KMS-11 (cell line): Measurements from ENCODE around the gene AP2B1.

Experiments used
- H2AFZ ChIP-seq: fragments of 200-600 bp; sonication (generic); 2 replicates; pipeline ENCODE4 v1.6.1; 2016; ENCODE audit warnings: antibody characterized with exemption, mixed run types, low read depth
- H3K27ac ChIP-seq: fragments of 200-600 bp; sonication (generic); 2 replicates; pipeline ENCODE4 v1.6.1; 2016; ENCODE audit warnings: mild to moderate bottlenecking, mixed run types
- H3K27me3 ChIP-seq: fragments of 200-600 bp; sonication (generic); 2 replicates; pipeline ENCODE4 v1.6.1; 2017; ENCODE audit warnings: mild to moderate bottlenecking, low read depth, mixed run types, moderate library complexity; ENCODE audit not compliant: insufficient read depth
- H3K36me3 ChIP-seq: fragments of 200-600 bp; sonication (generic); 2 replicates; pipeline ENCODE4 v1.6.1; 2017; ENCODE audit warnings: mild to moderate bottlenecking, mixed run types; ENCODE audit not compliant: insufficient read depth
- H3K4me1 ChIP-seq: fragments of 200-600 bp; sonication (generic); 2 replicates; pipeline ENCODE4 v1.6.1; 2016; ENCODE audit warnings: mild to moderate bottlenecking, low read depth, mixed run types; ENCODE audit not compliant: poor library complexity, severe bottlenecking
- H3K4me2 ChIP-seq: fragments of 200-600 bp; sonication (generic); 2 replicates; pipeline ENCODE4 v1.7.0; 2016; ENCODE audit warnings: mild to moderate bottlenecking, mixed run types
- H3K4me3 ChIP-seq: fragments of 200-600 bp; sonication (generic); IDR thresholded peaks from 2 replicates; pipeline ENCODE4 v1.6.1; 2017; ENCODE audit warnings: low read depth, low read length, mixed read lengths; ENCODE audit not compliant: insufficient read depth
- H3K79me2 ChIP-seq: fragments of 200-600 bp; sonication (generic); 2 replicates; pipeline ENCODE4 v1.6.1; 2016; ENCODE audit warnings: low read depth, mixed run types; ENCODE audit not compliant: insufficient read depth
- H3K9ac ChIP-seq: fragments of 200-600 bp; sonication (generic); 2 replicates; pipeline ENCODE4 v1.6.1; 2016; ENCODE audit warnings: mild to moderate bottlenecking, mixed run types
- H4K20me1 ChIP-seq: fragments of 200-600 bp; sonication (generic); 2 replicates; pipeline ENCODE4 v1.6.1; 2016; ENCODE audit warnings: mild to moderate bottlenecking, mixed run types; ENCODE audit not compliant: insufficient read depth
- CTCF ChIP-seq: fragments of 200-600 bp; sonication (generic); conservative IDR thresholded peaks from 2 replicates; pipeline ENCODE4 v1.6.1; 2017; ENCODE audit warnings: low read depth, mild to moderate bottlenecking, antibody characterized with exemption, low read length, moderate library complexity, mixed read lengths

AP2B1 gene

GRCh38 chr17:35715416-35715815 lies 128.3 kb downstream of the AP2B1 start:
- Histone ChIP-seq H4K20me1 (no peaks in the 10 kb centered on the region), H3K36me3 (no peaks in the 10 kb centered on the region), H3K4me2 (no peak overlapping the region), H3K79me2 (no peaks in the 10 kb centered on the region), H3K9ac (no peak overlapping the region), H2AFZ (no peak overlapping the region), H3K27ac (no peak overlapping the region), H3K27me3 (no peaks in the 10 kb centered on the region), H3K4me1 (no peaks in the 10 kb centered on the region), H3K4me3 (no peak overlapping the region)
- TF ChIP-seq CTCF: no peak

GRCh38 chr17:35716173-35716572 lies 129.1 kb downstream of the AP2B1 start:
- Histone ChIP-seq H3K4me2 (no peak overlapping the region), H2AFZ (no peak overlapping the region), H3K36me3 (no peaks in the 10 kb centered on the region), H3K27me3 (no peaks in the 10 kb centered on the region), H3K27ac (no peak overlapping the region), H4K20me1 (no peaks in the 10 kb centered on the region), H3K9ac (no peak overlapping the region), H3K4me1 (no peaks in the 10 kb centered on the region), H3K4me3 (no peak overlapping the region), H3K79me2 (no peaks in the 10 kb centered on the region)
- no peak for TF ChIP-seq CTCF

DNA sequence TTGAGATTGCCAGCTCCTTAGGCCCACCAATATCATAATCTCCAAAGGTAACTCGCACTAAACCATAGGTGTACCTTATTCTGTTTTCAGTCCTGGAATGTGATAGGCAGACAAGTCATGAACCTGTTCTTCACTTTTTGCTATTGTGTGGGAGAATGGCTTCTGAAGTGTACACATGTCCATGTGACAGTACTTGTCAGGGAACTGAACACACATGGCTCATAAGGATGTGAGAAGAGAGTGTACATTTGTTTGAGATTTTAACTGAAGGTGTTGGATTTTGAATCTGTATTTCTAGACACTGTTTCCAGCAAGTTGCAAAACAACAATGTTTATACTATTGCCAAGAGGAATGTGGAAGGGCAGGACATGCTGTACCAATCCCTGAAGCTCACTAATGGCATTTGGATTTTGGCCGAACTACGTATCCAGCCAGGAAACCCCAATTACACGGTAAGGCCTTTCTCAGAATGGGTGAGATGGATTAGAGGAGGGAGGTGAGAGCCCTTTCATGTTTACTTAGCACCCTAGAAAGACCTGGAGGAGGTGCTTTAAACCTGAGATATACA lies 129.9 kb downstream of the AP2B1 start:
- H3K36me3 ChIP-seq: no peaks in the 10 kb centered on the region
- no peaks in the 10 kb centered on the region for H3K4me1 ChIP-seq
- TF ChIP-seq CTCF: no peak
- no peaks in the 10 kb centered on the region for H3K27me3 ChIP-seq
- H3K4me3 ChIP-seq: no peak overlapping the region
- no peaks in the 10 kb centered on the region for H4K20me1 ChIP-seq
- no peak overlapping the region for H2AFZ ChIP-seq
- H3K9ac ChIP-seq: no peak overlapping the region
- H3K79me2 ChIP-seq: no peaks in the 10 kb centered on the region
- H3K4me2 ChIP-seq: no peak overlapping the region
- no peak overlapping the region for H3K27ac ChIP-seq

GRCh38 chr17:35717475-35717874 lies 130.4 kb downstream of the AP2B1 start:
- Histone ChIP-seq H3K79me2 (no peaks in the 10 kb centered on the region), H3K27me3 (no peaks in the 10 kb centered on the region), H3K36me3 (0 out of 2 replicates have a peak, but pooled peaks cover under 1% of the 10 kb centered on the region), H2AFZ (no peak overlapping the region), H3K9ac (no peak overlapping the region), H3K4me3 (no peak overlapping the region), H3K4me2 (no peak overlapping the region), H3K4me1 (no peaks in the 10 kb centered on the region), H3K27ac (no peak overlapping the region), H4K20me1 (no peaks in the 10 kb centered on the region)
- TF ChIP-seq CTCF: no peak
